GM12891 (cell line): Measurements from ENCODE around the gene DNAH5.

Experiments
- DNase-seq: peaks from one replicate; pipeline ENCODE4 v3.0.0; 2011; ENCODE audit warnings: low spot score; ENCODE audit not compliant: insufficient read length
- FAIRE-seq: peaks from 2 replicates; lab custom pipeline; 2011; peaks lifted over from hg19 to GRCh38; lab: Jason Lieb, UNC
- PAX5 ChIP-seq: IDR thresholded peaks from 2 replicates; pipeline ENCODE4 v1.6.1; 2011; ENCODE audit warnings: low read length, moderate library complexity, mild to moderate bottlenecking; ENCODE audit not compliant: insufficient read depth, severe bottlenecking
- POLR2A ChIP-seq: IDR thresholded peaks from 2 replicates; pipeline ENCODE4 v1.6.1; 2011; ENCODE audit warnings: low read depth, low read length, control low read depth
- POLR2AphosphoS5 ChIP-seq: IDR thresholded peaks from 2 replicates; pipeline ENCODE4 v1.6.1; 2011; ENCODE audit warnings: low read depth, low read length, control low read depth
- POU2F2 ChIP-seq: IDR thresholded peaks from 2 replicates; pipeline ENCODE4 v1.6.1; 2011; ENCODE audit warnings: low read depth, mild to moderate bottlenecking, control low read depth, low read length, moderate library complexity
- SPI1 ChIP-seq: IDR thresholded peaks from 2 replicates; pipeline ENCODE4 v1.6.1; 2011; ENCODE audit warnings: low read depth, low read length, control low read depth
- TAF1 ChIP-seq: IDR thresholded peaks from 2 replicates; pipeline ENCODE4 v1.6.1; 2011; ENCODE audit warnings: low read depth, low read length, control low read depth

DNAH5 gene

GRCh38 chr5:13943676-13944075, 812 bp downstream of the DNAH5 start:
- no peak for FAIRE-seq
- no peak for DNase-seq

GRCh38 chr5:13941468-13941867, 3.0 kb downstream of the DNAH5 start:
- TF ChIP-seq POLR2A (no peak), POLR2AphosphoS5 (no peak), TAF1 (no peak), SPI1 (no peak)
- DNase-seq (no peak), FAIRE-seq (no peak)

More at GRCh38 chr5:13943676-13944075, 812 bp downstream of the DNAH5 start:
- TF ChIP-seq POLR2AphosphoS5: no peak
- TF ChIP-seq POU2F2: no peak
- TF ChIP-seq PAX5: no peak
- no peak for TF ChIP-seq TAF1
- no peak for TF ChIP-seq SPI1
- TF ChIP-seq POLR2A: no peak

GRCh38 chr5:13939638-13940037, 4.8 kb downstream of the DNAH5 start:
- FAIRE-seq (no peak), DNase-seq (no peak)
- no peak for TF ChIP-seq POU2F2
- no peak for TF ChIP-seq POLR2A
- TF ChIP-seq POLR2AphosphoS5: no peak
- TF ChIP-seq TAF1: no peak
- TF ChIP-seq SPI1: no peak
- TF ChIP-seq PAX5: no peak

GRCh38 chr5:13934921-13935320, 9.6 kb downstream of the DNAH5 start:
- no peak for DNase-seq
- no peak for FAIRE-seq
- TF ChIP-seq POU2F2: no peak
- TF ChIP-seq PAX5: no peak
- TF ChIP-seq POLR2AphosphoS5: no peak
- TF ChIP-seq TAF1: no peak
- no peak for TF ChIP-seq SPI1
- TF ChIP-seq POLR2A: no peak

- no peak for FAIRE-seq
- TF ChIP-seq POLR2AphosphoS5 (no peak), TAF1 (no peak), PAX5 (no peak), POLR2A (no peak), POU2F2 (no peak), SPI1 (no peak)
- no peak for DNase-seq
Observed at GRCh38 chr5:13934125-13934524, 10.4 kb downstream of the DNAH5 start.

- TF ChIP-seq TAF1 (no peak), POLR2A (no peak), PAX5 (no peak), POLR2AphosphoS5 (no peak), POU2F2 (no peak), SPI1 (no peak)
- FAIRE-seq: no peak
- no peak for DNase-seq
Observed at GRCh38 chr5:13932561-13932960, 11.9 kb downstream of the DNAH5 start.

- DNase-seq: no peak
- FAIRE-seq: no peak
- TF ChIP-seq TAF1 (no peak), POLR2AphosphoS5 (no peak), POLR2A (no peak), SPI1 (no peak), POU2F2 (no peak), PAX5 (no peak)
Observed at GRCh38 chr5:13932011-13932410, 12.5 kb downstream of the DNAH5 start.

GRCh38 chr5:13930541-13931171, 13.8 kb downstream of the DNAH5 start:
- FAIRE-seq (no peak), DNase-seq (no peak)
- TF ChIP-seq POU2F2 (no peak), SPI1 (no peak), TAF1 (no peak), POLR2A (no peak), POLR2AphosphoS5 (no peak), PAX5 (no peak)

GRCh38 chr5:13926731-13927130, 17.8 kb downstream of the DNAH5 start:
- no peak for DNase-seq
- TF ChIP-seq TAF1 (no peak), POLR2AphosphoS5 (no peak), SPI1 (no peak), POLR2A (no peak), PAX5 (no peak), POU2F2 (no peak)
- FAIRE-seq: no peak

- FAIRE-seq (no peak), DNase-seq (no peak)
- TF ChIP-seq POU2F2: no peak
- TF ChIP-seq SPI1: no peak
- no peak for TF ChIP-seq POLR2A
- TF ChIP-seq POLR2AphosphoS5: no peak
- TF ChIP-seq TAF1: no peak
Observed at GRCh38 chr5:13921578-13921977, 22.9 kb downstream of the DNAH5 start.
